Activated CD8-positive, alpha-beta T cell treated with anti-CD3 and anti-CD28 coated beads, Interleukin-2, amount 10 ng/mL, durations not matched to agents 7 days and 5 days (primary cell): ENCODE results near the gene SLFN5. TPM values are rescaled to one million over a fixed set of nuclear protein-coding genes. Genes with fewer than 3 reads are reported as not detected.
"Not testable (repeated sequence)": the region's sequence is repeated elsewhere in the genome, so short reads cannot be mapped to it uniquely, and the experiment has no call there.

Source experiments
- ATAC-seq: fragments of 150-1000 bp; cut with Tn5 transposase; one replicate; pipeline ENCODE4 v1.10.0; 2021; ENCODE audit warnings: moderate library complexity
- CTCF ChIA-PET: fragments of 350-600 bp; sonication (Branson Sonifier 250); formaldehyde crosslinking; loops from one replicate; lab custom pipeline; 2021; ENCODE audit warnings: antibody characterized with exemption; lab: Charles Lee
- POLR2A ChIA-PET: fragments of 350-600 bp; sonication (Branson Sonifier 250); formaldehyde crosslinking; loops from one replicate; lab custom pipeline; 2021; ENCODE audit warnings: antibody characterized with exemption; lab: Charles Lee
- DNase-seq: peaks from one replicate; pipeline ENCODE4 v3.0.0-alpha.2; 2020
- H3K27ac Mint-ChIP-seq: one replicate; pipeline ENCODE4 v1.8.0; 2021; ENCODE audit warnings: mild to moderate bottlenecking, mixed read lengths
- H3K27me3 Mint-ChIP-seq: one replicate; pipeline ENCODE4 v1.8.0; 2021; ENCODE audit warnings: low read depth, mixed read lengths
- H3K36me3 Mint-ChIP-seq: one replicate; pipeline ENCODE4 v1.8.0; 2021; ENCODE audit warnings: low read depth, mixed read lengths
- H3K4me1 Mint-ChIP-seq: one replicate; pipeline ENCODE4 v1.8.0; 2021; ENCODE audit warnings: low read depth, mixed read lengths
- H3K4me3 Mint-ChIP-seq: one replicate; pipeline ENCODE4 v1.8.0; 2021; ENCODE audit warnings: mild to moderate bottlenecking, mixed read lengths
- H3K9me3 Mint-ChIP-seq: one replicate; pipeline ENCODE4 v1.8.0; 2022; ENCODE audit warnings: mixed read lengths; ENCODE audit not compliant: insufficient read depth
- total RNA-seq, 2 experiments: library from RNA; stranded (reverse); gene quantifications; one replicate each; pipeline ENCODE4 v1.2.3, GENCODE V29; 2021

Gene SLFN5
- total RNA-seq = 100 to 1,000 TPM; 209 to 212 TPM

DNA sequence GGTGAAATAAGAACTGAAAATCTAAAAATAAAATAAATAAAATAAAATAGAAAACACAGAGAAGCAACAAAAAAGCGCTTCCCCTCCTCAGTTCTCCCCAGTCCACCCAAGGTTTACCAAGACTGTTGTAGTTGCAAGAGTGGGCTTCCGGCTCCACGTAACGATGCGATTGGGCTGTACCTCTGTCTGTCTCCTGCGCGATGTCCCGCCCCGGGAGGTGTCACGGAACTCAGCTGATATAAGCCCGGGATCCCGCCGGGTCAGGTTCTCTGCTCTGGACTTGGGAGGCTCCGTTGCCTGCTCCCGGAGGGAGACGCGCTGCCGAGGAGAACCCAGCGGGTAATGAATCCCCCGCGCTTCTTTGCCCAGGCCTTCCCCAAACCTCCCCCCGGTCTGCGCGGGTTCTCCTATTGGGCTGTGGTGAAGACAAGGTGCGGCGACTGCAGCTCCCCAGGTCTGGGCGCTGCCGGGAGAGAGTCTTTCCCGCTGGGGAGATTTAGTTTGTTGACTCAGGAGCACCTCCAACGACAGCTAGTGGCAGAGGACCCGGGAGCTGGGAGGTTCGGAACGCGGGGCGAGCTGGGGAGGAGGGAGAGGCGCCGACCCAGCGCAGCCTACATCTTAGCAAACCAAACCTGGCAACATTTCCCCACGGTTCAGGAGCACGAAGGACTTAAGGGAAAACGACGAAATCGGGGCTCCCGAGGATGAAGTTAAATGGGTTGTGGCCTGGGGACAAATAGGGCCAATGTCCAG, at the start of gene SLFN5:
Gene SLFN5, plus strand, starts transcription at position 268 of the 756 bp plus-strand sequence. CDS start 15,619 bp downstream, outside the sequence.
- ChIA-PET POLR2A (interaction anchor here (0.6 to 8.6 kb wide), 43 partner anchors 9 to 567 kb away, joined by 3 to 335 read pairs (median 4); partner anchors contain the start of genes PEX12, RAD51D, SLFN11 and SLFN12L), CTCF (interaction anchor here (0.6 to 7.1 kb wide), 8 partner anchors 9 to 291 kb away, joined by 3 to 89 read pairs (median 4); no protein-coding TSS in a partner anchor)
- ATAC-seq (peak; percentile 80), DNase-seq (peak; percentile 97)
- H3K36me3 Mint-ChIP-seq = peaks cover 76% of the 10 kb centered on the region
- H3K4me3 Mint-ChIP-seq = peak within 1 kb of the TSS; percentile 99
- H3K4me1 Mint-ChIP-seq = peaks cover 50% of the 10 kb centered on the region
- no peaks in the 10 kb centered on the region for H3K27me3 Mint-ChIP-seq
- peak within 1 kb of the TSS; percentile 98 for H3K27ac Mint-ChIP-seq
- no peaks in the 10 kb centered on the region for H3K9me3 Mint-ChIP-seq

DNA sequence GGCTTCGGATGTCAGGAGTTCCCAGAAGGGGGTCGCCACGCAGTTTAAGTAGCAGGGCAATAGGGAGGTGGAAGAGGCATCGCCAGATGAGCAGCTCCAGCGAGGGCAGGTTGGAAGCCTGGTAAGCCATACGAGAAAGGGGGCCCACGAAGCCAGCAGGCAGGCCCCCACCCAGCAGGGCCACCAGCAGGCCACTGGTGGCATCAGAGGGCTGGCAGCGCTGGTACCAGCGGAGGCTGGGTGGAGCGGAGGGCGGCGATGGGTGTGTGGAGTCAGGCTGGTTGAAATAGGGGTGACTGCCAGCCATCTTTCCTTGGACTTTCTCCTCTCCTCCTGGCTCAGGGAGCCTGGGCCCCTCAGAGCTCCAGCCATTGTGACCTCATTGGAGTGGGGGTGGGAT, 48.9 kb upstream of the SLFN5 start, which contains the start of gene SLC35G3:
Gene SLC35G3, minus strand, starts transcription at position 393 of the 400 bp plus-strand sequence. Its CDS starts 86 bp downstream, at position 307.
- not testable (repeated sequence) for ATAC-seq

DNA sequence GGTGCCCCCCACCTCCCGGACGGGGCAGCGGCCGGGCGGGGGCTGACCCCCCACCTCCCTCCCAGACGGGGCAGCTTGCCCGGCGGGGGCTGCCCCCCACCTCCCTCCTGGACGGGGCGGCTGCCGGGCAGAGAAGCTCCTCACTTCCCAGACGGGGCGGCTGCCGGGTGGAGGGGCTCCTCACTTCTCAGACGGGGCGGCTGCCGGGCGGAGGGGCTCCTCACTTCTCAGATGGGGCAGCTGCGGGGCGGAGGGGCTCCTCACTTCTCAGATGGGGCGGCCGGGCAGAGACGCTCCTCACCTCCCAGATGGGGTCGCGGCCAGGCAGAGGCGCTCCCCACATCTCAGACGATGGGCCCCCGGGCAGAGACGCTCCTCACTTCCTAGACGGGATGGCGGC, 47.8 kb upstream of the SLFN5 start:
- Mint-ChIP-seq H3K9me3 (peaks cover 19% of the 10 kb centered on the region), H3K36me3 (peaks cover 18% of the 10 kb centered on the region), H3K4me1 (peaks cover 15% of the 10 kb centered on the region)
- POLR2A ChIA-PET, CTCF ChIA-PET, H3K4me3 Mint-ChIP-seq, H3K27ac Mint-ChIP-seq, H3K27me3 Mint-ChIP-seq, ATAC-seq: not testable (repeated sequence)
- peak; percentile 2 for DNase-seq

More for the DNA sequence above, 48.9 kb upstream of the SLFN5 start, which contains the start of gene SLC35G3:
- H3K27me3 Mint-ChIP-seq, POLR2A ChIA-PET, CTCF ChIA-PET, H3K4me3 Mint-ChIP-seq, H3K9me3 Mint-ChIP-seq: not testable (repeated sequence)
- peaks cover 12% of the 10 kb centered on the region for H3K36me3 Mint-ChIP-seq
- DNase-seq = peak; percentile 16
- peak within 1 kb of the TSS; percentile 23 for H3K27ac Mint-ChIP-seq
- peaks cover 23% of the 10 kb centered on the region for H3K4me1 Mint-ChIP-seq

DNA sequence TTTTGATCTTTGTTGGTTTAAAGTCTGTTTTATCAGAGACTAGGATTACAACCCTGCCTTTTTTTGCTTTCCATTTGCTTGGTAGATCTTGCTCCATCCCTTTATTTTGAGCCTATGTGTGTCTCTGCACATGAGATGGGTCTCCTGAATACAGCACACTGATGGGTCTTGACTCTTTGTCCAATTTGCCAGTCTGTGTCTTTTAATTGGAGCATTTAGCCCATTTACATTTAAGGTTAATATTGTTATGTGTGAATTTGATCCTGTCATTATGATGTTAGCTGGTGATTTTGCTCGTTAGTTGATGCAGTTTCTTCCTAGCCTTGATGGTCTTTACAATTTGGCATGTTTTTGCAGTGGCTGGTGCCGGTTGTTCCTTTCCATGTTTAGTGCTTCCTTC, 40.3 kb upstream of the SLFN5 start:
- Mint-ChIP-seq H3K9me3 (peaks cover 29% of the 10 kb centered on the region), H3K36me3 (peaks cover 37% of the 10 kb centered on the region)
- H3K27me3 Mint-ChIP-seq, H3K4me1 Mint-ChIP-seq, ATAC-seq, H3K27ac Mint-ChIP-seq, H3K4me3 Mint-ChIP-seq, DNase-seq, CTCF ChIA-PET, POLR2A ChIA-PET: not testable (repeated sequence)

DNA sequence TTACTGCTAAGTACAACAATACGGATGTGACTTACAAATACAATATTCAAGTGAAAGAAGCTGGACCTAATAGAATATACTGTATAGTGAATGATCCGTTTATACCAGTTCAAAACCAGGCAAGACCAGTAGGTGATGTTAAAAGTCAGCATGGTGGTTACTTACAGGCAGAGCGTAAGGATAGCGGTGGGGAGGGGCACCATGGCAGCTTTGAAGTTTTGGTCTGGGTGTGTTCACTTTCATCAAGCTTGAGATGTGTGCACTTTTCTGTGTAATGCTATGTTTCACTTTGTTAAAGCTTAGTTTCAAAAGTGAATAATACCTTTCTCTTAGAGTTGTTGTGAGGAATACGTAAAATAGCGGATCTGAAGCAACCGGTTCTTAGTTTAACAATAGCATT, 32.1 kb upstream of the SLFN5 start:
- H3K4me1 Mint-ChIP-seq = peaks cover 64% of the 10 kb centered on the region
- CTCF ChIA-PET = interaction anchor here (0.6 to 1.4 kb wide), 3 partner anchors 31 to 289 kb away, joined by 3 to 6 read pairs (median 4); no protein-coding TSS in a partner anchor

DNA sequence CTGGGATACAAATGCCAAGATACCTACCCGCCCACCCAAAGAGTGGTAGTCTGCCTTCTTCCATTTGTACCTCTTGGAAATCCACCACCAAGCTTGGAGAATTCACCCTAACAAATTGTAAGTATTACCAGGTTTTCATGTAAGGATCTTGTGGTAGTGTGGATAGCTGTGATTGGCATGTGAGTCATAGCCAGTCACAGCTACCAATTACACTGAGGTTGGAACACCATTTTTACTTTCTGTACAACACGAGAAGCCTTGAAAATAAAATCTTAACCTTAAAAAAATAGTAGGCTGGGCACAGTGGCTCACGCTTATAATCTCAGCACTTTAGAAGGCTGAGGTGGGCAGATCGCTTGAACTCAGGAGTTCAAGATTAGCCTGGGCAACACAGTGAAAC, 30.2 kb upstream of the SLFN5 start:
- no peak for DNase-seq
- ATAC-seq = no peak
- Mint-ChIP-seq H3K4me1 (peaks cover 76% of the 10 kb centered on the region), H3K9me3 (peaks cover 17% of the 10 kb centered on the region), H3K27me3 (no peaks in the 10 kb centered on the region), H3K27ac (peak overlapping the region; percentile 96), H3K4me3 (peak overlapping the region; percentile 69), H3K36me3 (peaks cover 26% of the 10 kb centered on the region)
- POLR2A ChIA-PET = interaction anchor here (1.2 to 8.1 kb wide), 10 partner anchors 20 to 596 kb away, joined by 3 to 335 read pairs (median 8); partner anchors contain the start of genes PEX12, SLFN11, SLFN12L and SLFN5
- CTCF ChIA-PET = interaction anchor here (0.6 to 4.4 kb wide), 7 partner anchors 29 to 552 kb away, joined by 3 to 89 read pairs (median 7); partner anchors contain the start of genes SLFN12L and SLFN5

More for the DNA sequence above, 32.1 kb upstream of the SLFN5 start:
- Mint-ChIP-seq H3K4me3 (no peak overlapping the region), H3K27me3 (no peaks in the 10 kb centered on the region), H3K9me3 (peaks cover 21% of the 10 kb centered on the region), H3K36me3 (peaks cover 27% of the 10 kb centered on the region), H3K27ac (peak overlapping the region; percentile 35)
- DNase-seq (no peak), ATAC-seq (no peak)
- POLR2A ChIA-PET = interaction anchor here (1.0 to 8.1 kb wide), 2 partner anchors 8 to 30 kb away, joined by 3 to 335 read pairs; partner anchors contain the start of gene SLFN5

DNA sequence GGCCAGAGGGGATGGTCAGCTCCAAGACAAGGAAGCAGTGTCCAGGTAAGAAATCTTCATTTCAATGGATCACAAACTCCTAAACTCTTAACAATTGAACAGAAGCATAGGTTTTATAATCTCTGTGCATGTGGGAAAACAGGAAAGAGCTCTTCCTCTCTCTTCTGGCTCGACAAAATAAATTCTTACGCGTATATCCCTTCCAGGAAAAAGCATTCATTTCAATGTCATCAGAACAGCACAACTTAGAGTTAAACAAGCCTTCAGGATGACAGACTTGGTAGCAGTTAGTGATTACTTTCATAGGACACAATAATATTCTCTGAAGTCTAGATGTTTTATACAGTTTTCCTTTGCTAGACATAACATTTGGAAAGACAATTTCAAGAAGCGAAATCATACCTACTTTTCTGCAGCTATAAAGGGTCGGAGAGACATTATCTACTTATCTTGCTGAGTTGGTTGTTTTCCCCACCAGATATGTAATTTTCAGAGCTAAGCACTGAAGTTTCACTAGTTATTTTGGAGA, 29.4 kb upstream of the SLFN5 start:
- CTCF ChIA-PET = interaction anchor here (0.6 to 4.4 kb wide), 16 partner anchors 8 to 551 kb away, joined by 3 to 89 read pairs (median 5); partner anchors contain the start of genes PEX12, SLFN12L and SLFN5
- H3K4me1 Mint-ChIP-seq = peaks cover 84% of the 10 kb centered on the region

DNA sequence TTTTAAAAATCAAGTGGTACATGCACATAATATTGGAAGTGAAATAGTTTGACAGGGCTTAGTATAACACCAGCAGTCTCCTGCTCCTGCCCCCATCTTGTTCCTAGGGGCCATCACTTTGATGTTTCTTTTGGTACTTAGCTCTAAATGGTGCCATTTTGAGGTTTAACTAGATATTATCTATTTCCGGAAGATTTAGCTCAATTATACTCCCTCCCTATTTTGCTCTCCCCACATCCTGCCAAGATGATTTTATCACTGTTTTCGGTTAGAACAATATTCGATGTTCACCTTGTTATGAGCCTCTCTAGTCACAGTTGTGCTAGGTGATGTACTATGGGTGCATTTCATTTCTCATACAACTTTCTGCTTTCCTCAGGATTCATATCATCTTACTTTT, 28.7 kb upstream of the SLFN5 start:
- peak; percentile 82 for ATAC-seq
- DNase-seq = peak; percentile 78
- peaks cover 11% of the 10 kb centered on the region for H3K9me3 Mint-ChIP-seq
- peaks cover 85% of the 10 kb centered on the region for H3K4me1 Mint-ChIP-seq
- ChIA-PET POLR2A (interaction anchor here (0.6 to 8.1 kb wide), 28 partner anchors 8 to 595 kb away, joined by 3 to 335 read pairs (median 5); partner anchors contain the start of genes AP2B1, PEX12, SLFN11 and SLFN12L), CTCF (interaction anchor here (0.6 to 4.4 kb wide), 17 partner anchors 8 to 550 kb away, joined by 3 to 89 read pairs (median 4); partner anchors contain the start of genes PEX12, SLFN12L and SLFN5)
- H3K27ac Mint-ChIP-seq = peak overlapping the region; percentile 96
- H3K27me3 Mint-ChIP-seq = no peaks in the 10 kb centered on the region
- peaks cover 30% of the 10 kb centered on the region for H3K36me3 Mint-ChIP-seq
- peak overlapping the region; percentile 69 for H3K4me3 Mint-ChIP-seq

More for the DNA sequence above, 29.4 kb upstream of the SLFN5 start:
- Mint-ChIP-seq H3K27ac (peak overlapping the region; percentile 96), H3K9me3 (peaks cover 17% of the 10 kb centered on the region), H3K27me3 (no peaks in the 10 kb centered on the region), H3K36me3 (peaks cover 26% of the 10 kb centered on the region), H3K4me3 (peak overlapping the region; percentile 69)
- DNase-seq (no peak), ATAC-seq (peak; percentile 1)
- POLR2A ChIA-PET = interaction anchor here (0.6 to 8.1 kb wide), 26 partner anchors 11 to 596 kb away, joined by 3 to 335 read pairs (median 5); partner anchors contain the start of genes AP2B1, PEX12, SLFN11 and SLFN12L

DNA sequence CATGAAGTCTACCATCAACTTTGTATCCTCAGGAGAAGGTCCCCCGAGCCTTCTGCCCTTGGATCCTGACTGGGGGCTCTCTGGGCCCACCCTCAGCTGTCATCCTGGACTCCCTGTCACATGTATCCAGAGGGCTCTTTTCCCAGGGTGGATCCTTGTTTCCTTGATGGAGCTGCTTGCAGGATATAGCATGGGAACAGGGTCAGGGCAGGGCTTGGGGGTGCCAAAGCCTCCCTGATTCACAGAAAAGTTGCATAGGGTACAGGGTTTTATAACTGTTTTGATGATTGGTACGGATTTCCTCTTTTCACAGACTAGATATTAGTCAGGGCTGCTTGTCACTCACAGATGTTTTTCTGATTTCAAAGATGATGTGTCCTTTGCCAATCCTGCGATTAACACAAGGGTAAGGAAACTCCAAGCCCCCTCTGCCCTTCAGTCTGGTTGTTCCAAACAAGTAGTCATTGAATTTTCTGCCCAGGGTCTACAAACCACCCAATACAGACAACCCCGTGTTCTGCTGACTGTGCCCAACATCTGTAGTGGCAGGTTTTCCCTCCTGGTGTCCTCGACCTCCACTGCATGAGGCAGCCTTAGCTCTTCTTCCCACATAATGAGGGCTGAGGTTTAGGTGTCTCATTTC, 28.1 kb upstream of the SLFN5 start:
- POLR2A ChIA-PET = interaction anchor here (0.5 to 8.1 kb wide), 26 partner anchors 9 to 594 kb away, joined by 3 to 335 read pairs (median 5); partner anchors contain the start of genes AP2B1, NLE1, PEX12 and SLFN11
- Mint-ChIP-seq H3K4me1 (peaks cover 86% of the 10 kb centered on the region), H3K27me3 (no peaks in the 10 kb centered on the region), H3K9me3 (peaks cover 6% of the 10 kb centered on the region), H3K27ac (peak overlapping the region; percentile 96), H3K36me3 (peaks cover 25% of the 10 kb centered on the region), H3K4me3 (peak overlapping the region; percentile 69)
- peak; percentile 51 for DNase-seq
- ATAC-seq = peak; percentile 43
- CTCF ChIA-PET = interaction anchor here (1.0 to 4.4 kb wide), 13 partner anchors 7 to 549 kb away, joined by 3 to 89 read pairs (median 6); partner anchors contain the start of genes PEX12, SLFN12L and SLFN5

DNA sequence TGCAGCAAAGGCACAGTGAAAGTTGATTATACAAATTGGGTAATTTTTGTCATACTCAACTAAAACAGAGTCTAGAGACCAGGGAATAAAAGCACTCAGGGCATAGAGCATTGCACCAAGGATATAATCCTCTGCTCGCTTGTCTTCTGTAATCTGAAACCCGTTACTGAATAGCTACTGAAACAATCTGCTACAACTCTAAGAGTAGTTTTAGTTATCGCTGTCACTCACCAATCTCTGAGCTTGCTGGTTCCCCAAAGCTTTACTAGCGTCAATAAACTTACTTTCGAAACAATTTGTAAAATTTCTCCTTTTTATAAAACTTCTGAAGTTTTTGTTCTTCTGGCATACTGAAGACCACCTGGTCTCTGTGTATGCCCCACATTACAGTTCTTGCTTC, 25.8 kb upstream of the SLFN5 start:
- Mint-ChIP-seq H3K9me3 (peaks cover 6% of the 10 kb centered on the region), H3K4me1 (peaks cover 78% of the 10 kb centered on the region), H3K4me3 (no peak overlapping the region), H3K36me3 (peaks cover 28% of the 10 kb centered on the region), H3K27ac (peak overlapping the region; percentile 32), H3K27me3 (no peaks in the 10 kb centered on the region)
- ATAC-seq (no peak), DNase-seq (no peak)
- POLR2A ChIA-PET = interaction anchor here (1.0 to 5.9 kb wide), 2 partner anchors 20 to 26 kb away, joined by 4 to 77 read pairs; partner anchors contain the start of gene SLFN5
- CTCF ChIA-PET = interaction anchor here (1.3 to 4.4 kb wide), 2 partner anchors 24 to 317 kb away, joined by 3 to 28 read pairs; partner anchors contain the start of gene SLFN5
